ENCODE measurements around the gene HNRNPUL2. TPM values are rescaled to one million over a fixed set of nuclear protein-coding genes. Genes with fewer than 3 reads are reported as not detected.
A peak's percentile ranks its signal among the peaks of the same experiment; 100 is the strongest.

The HNRNPUL2 gene
- total RNA-seq, 1 experiment from 2014 or later: 47.3 TPM

DNA sequence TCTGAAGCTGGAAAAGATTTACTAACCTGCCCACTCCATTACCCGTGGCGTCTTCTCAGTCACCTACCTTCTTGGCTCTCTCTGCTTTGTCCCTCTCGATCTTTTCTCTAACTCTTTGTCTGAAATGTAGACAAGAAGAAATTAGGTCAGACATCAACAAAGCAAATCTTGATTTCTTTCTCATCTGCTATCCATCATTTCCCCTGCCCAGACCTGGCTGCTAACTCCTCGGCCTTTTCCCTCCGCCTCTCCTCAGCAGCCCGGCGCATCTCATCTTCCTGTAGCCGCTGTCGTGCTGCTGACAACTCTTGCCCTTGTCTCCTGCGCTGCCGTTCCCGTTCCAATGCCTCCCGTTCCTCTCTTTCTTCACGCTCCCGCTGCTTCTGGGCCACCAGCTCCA lies 49.5 kb downstream of the HNRNPUL2 start:
- Histone ChIP-seq H3K4me3 (ENCODE audit: low read depth in 2 of 2, low read length in 2 of 2) (peak overlapping the region; percentile 82 to 87), H3K27me3 (ENCODE audit: control insufficient read depth, insufficient read depth, low read length) (no peaks in the 10 kb centered on the region), H3K27ac (ENCODE audit: low read length) (peak overlapping the region; percentile 82), H3K9me3 (ENCODE audit: control insufficient read depth, insufficient read depth, low read depth, low read length) (no peaks in the 10 kb centered on the region), H3K36me3 (ENCODE audit: control insufficient read depth, insufficient read depth, low read length) (no peaks in the 10 kb centered on the region; the same call in 1 of the 2 replicates), H3K4me1 (ENCODE audit: control insufficient read depth, insufficient read depth, low read length) (peaks cover 18% of the 10 kb centered on the region)
- TF ChIP-seq POLR2AphosphoS5 (IDR thresholded peaks at IDR 0.05; ENCODE audit: low read depth, low read length): no peak
- TF ChIP-seq REST (IDR thresholded peaks at IDR 0.05; ENCODE audit: insufficient read depth in 1 of 2, low read depth in 2 of 2, low read length in 1 of 2): no peak
- TF ChIP-seq CTCF (IDR thresholded peaks at IDR 0.05): no peak
- no peak for TF ChIP-seq SIN3A (IDR thresholded peaks at IDR 0.05; ENCODE audit: borderline replicate concordance, insufficient read depth, low read depth, low read length)
- TF ChIP-seq TCF7L2 (IDR thresholded peaks at IDR 0.05; ENCODE audit: low read depth, low read length): no peak
- POLR2A ChIA-PET: interaction anchor here (1.4 kb wide), 1 partner anchor 11 kb away, joined by 4 read pairs; no protein-coding TSS in a partner anchor
- ATAC-seq (no peak), DNase-seq (ENCODE audit: low read depth, low spot score) (no peak)
- intact Hi-C loops (cut with micrococcal nuclease; ENCODE audit: unreplicated experiment): no loop called here
- BruUV-seq (replicated peaks): no TSS peak
- in situ Hi-C loops (cut with HindIII; ENCODE audit: low pct_unique_long_range_greater_than_20kb, low sequenced_read_pairs): no loop called here
- CTCF ChIA-PET: no interaction called here

- no peak for ATAC-seq
- BruUV-seq (replicated peaks): no TSS peak
- Histone ChIP-seq H3K4me1 (ENCODE audit: control insufficient read depth, insufficient read depth, low read length) (peaks cover 19% of the 10 kb centered on the region), H3K36me3 (ENCODE audit: control insufficient read depth, insufficient read depth, low read length) (no peaks in the 10 kb centered on the region; the same call in 1 of the 2 replicates), H3K27me3 (ENCODE audit: control insufficient read depth, insufficient read depth, low read length) (no peaks in the 10 kb centered on the region), H3K4me3 (ENCODE audit: low read depth in 2 of 2, low read length in 2 of 2) (no peak overlapping the region; a peak in 1 of 4 replicates), H3K27ac (ENCODE audit: low read length) (no peak overlapping the region), H3K9me3 (ENCODE audit: control insufficient read depth, insufficient read depth, low read depth, low read length) (no peaks in the 10 kb centered on the region)
- intact Hi-C loops (cut with micrococcal nuclease; ENCODE audit: unreplicated experiment) (no loop called here), in situ Hi-C loops (cut with HindIII; ENCODE audit: low pct_unique_long_range_greater_than_20kb, low sequenced_read_pairs) (no loop called here)
- TF ChIP-seq CTCF (IDR thresholded peaks at IDR 0.05): no peak
- TF ChIP-seq SIN3A (IDR thresholded peaks at IDR 0.05; ENCODE audit: borderline replicate concordance, insufficient read depth, low read depth, low read length): no peak
- TF ChIP-seq REST (IDR thresholded peaks at IDR 0.05; ENCODE audit: insufficient read depth in 1 of 2, low read depth in 2 of 2, low read length in 1 of 2): no peak
- no peak for TF ChIP-seq POLR2AphosphoS5 (IDR thresholded peaks at IDR 0.05; ENCODE audit: low read depth, low read length)
- no peak for TF ChIP-seq TCF7L2 (IDR thresholded peaks at IDR 0.05; ENCODE audit: low read depth, low read length)
- ChIA-PET CTCF (no interaction called here), POLR2A (interaction anchor here (1.4 kb wide), 1 partner anchor 10 kb away, joined by 4 read pairs; no protein-coding TSS in a partner anchor)
- DNase-seq (ENCODE audit: low read depth, low spot score): no peak
Measured at GRCh38 chr11:62677156-62677555, 50.1 kb downstream of the HNRNPUL2 start.
